Fibroblast of upper back skin (primary cell): ENCODE data around the gene PRDX3.

Experiments used
- DNase-seq: peaks from one replicate; pipeline ENCODE4 v3.0.0-alpha.2; 2013

PRDX3 gene

GRCh38 chr10:119119400-119119799 is 59.2 kb downstream of the PRDX3 start:
- DNase-seq, result no peak

- no peak for DNase-seq
Observed at GRCh38 chr10:119118231-119118630, 60.4 kb downstream of the PRDX3 start.
